Ovary (tissue), 9 donors: ENCODE measurements around the gene STARD4. TPM values are rescaled to one million over a fixed set of nuclear protein-coding genes. Genes with fewer than 3 reads are reported as not detected.

Source experiments
- DNase-seq, 5 donors: peaks; one replicate each; pipeline ENCODE4 v3.0.0-alpha.2; 2019 to 2020
- H3K27ac ChIP-seq, 2 donors: fragments of 200-600 bp; one replicate each; pipeline versions ENCODE4 v1.5.1 to v1.8.0; 2019 to 2022
- H3K27me3 ChIP-seq: fragments of 200-600 bp; one replicate; pipeline ENCODE4 v1.8.0; 2022
- H3K36me3 ChIP-seq: fragments of 200-600 bp; sonication (generic); one replicate; pipeline ENCODE4 v1.5.1; 2019
- H3K4me1 ChIP-seq: one replicate; pipeline ENCODE4 v1.8.1; 2013; ENCODE audit warnings: mild to moderate bottlenecking, moderate library complexity; ENCODE audit not compliant: insufficient read depth
- H3K4me3 ChIP-seq: fragments of 200-600 bp; sonication (generic); one replicate; pipeline ENCODE4 v1.5.1; 2017
- H3K9me3 ChIP-seq, 2 donors: fragments of 200-600 bp in 1 of 2; sonication (generic) in 1 of 2; one replicate each; pipeline versions ENCODE4 v1.5.1 to v1.8.1; 2013 to 2019; ENCODE audit warnings: mild to moderate bottlenecking in 1 of 2, moderate library complexity in 1 of 2
- EP300 ChIP-seq: sonication (generic); formaldehyde crosslinking; IDR thresholded peaks from one replicate; pipeline ENCODE4 v1.6.1; 2017; ENCODE audit warnings: antibody characterized with exemption
- POLR2A ChIP-seq: fragments of 450-650 bp; IDR thresholded peaks from one replicate; pipeline ENCODE4 v1.6.1; 2017; ENCODE audit warnings: antibody characterized with exemption, mild to moderate bottlenecking, moderate library complexity
- WGBS, 3 donors: extraction: QIAGEN DNeasy Blood & Tissue Kit in 1 of 3; methylation state at CpG; one replicate each; pipeline versions ENCODE4 v1.1.5 to v1.1.7; 2013 to 2017; 5-methylcytosine and 5-hydroxymethylcytosine counted together
- intact Hi-C, 4 donors: fragments of 100-400 bp; cut with DNase I; formaldehyde crosslinking; loops; one replicate each; pipeline versions ENCODE4 v1.11.0 to v1.15.1; 2022 to 2023
- polyA plus RNA-seq, 2 donors: library from polyadenylated mRNA; stranded (reverse); fragments of 200-250 nt in 1 of 2; fragments of 350-450 nt in 1 of 2; fragmentation: Illumina TruSeq in 1 of 2; extraction: RNeasy Lipid Tissue Mini Kit (QIAGEN cat#74804) in 1 of 2; gene quantifications; one replicate each; pipeline ENCODE4 v1.2.3, GENCODE V29; 2013 to 2014
- total RNA-seq, 7 donors: library from RNA; depleted of rRNA in 2 of 7; stranded (reverse); fragments of >200 nt in 2 of 7; fragmentation: NEBNext Ultra II Directional in 3 of 7; extraction: Animal tissue kit (Norgen Biotek cat#: 25700) in 3 of 7; gene quantifications; one replicate each; pipeline versions ENCODE4 v1.1.0 to v1.2.4, GENCODE V29; 2016 to 2023
- TF ChIP-seq, protein P1 (sequence below), 3 donors: fragments of 450-650 bp in 2 of 3; fragments of 200-600 bp in 1 of 3; IDR thresholded peaks; one replicate each; pipeline versions ENCODE4 v1.5.1 to v1.8.0; 2016 to 2022; ENCODE audit warnings: antibody characterized with exemption in 3 of 3, mild to moderate bottlenecking in 1 of 3
- donor health status: DM: no; HTN: no; CAD: no; lungs with moderate emphysema.
- donor health status: DM: no; HTN: no; CAD: no.
- donor health status: Bipolar disorder and iron deficiency.
- donor health status: DM: yes; HTN: yes; CAD: no.
- donor health status: DM: no; HTN: no; CAD: no.
- donor health status: DM: yes; HTN: yes; CAD: no.

STARD4 gene
- total and polyA plus RNA-seq, 9 donors = 4.5 to 34.1 (median 7.8) TPM

DNA sequence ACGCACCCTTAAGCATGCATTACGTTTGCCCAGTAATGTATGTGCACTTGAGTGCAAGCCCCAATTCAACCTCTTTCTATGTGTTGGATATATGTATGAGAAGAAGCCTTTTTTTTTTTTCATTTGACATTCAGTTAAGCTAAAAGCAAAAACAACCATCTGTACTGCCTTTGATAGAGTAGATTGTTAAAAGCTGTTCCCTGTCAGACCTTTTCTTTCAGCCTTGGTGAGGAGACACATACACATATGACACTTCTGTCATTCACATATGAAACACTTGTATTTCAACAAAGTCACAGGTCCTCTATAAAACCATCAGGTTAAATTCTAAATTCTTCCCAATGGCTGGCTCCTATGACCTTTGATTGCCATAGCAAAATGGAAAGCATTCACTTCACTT is 40.2 kb upstream of the STARD4 start:
- TF ChIP-seq EP300 (no peak), POLR2A (no peak)
- TF ChIP-seq, protein P1, sequence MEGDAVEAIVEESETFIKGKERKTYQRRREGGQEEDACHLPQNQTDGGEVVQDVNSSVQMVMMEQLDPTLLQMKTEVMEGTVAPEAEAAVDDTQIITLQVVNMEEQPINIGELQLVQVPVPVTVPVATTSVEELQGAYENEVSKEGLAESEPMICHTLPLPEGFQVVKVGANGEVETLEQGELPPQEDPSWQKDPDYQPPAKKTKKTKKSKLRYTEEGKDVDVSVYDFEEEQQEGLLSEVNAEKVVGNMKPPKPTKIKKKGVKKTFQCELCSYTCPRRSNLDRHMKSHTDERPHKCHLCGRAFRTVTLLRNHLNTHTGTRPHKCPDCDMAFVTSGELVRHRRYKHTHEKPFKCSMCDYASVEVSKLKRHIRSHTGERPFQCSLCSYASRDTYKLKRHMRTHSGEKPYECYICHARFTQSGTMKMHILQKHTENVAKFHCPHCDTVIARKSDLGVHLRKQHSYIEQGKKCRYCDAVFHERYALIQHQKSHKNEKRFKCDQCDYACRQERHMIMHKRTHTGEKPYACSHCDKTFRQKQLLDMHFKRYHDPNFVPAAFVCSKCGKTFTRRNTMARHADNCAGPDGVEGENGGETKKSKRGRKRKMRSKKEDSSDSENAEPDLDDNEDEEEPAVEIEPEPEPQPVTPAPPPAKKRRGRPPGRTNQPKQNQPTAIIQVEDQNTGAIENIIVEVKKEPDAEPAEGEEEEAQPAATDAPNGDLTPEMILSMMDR (IDR thresholded peaks at IDR 0.05) = no peak
- no peak for DNase-seq
- Histone ChIP-seq H3K27me3 (no peaks in the 10 kb centered on the region), H3K9me3 (no peaks in the 10 kb centered on the region), H3K36me3 (no peaks in the 10 kb centered on the region), H3K4me3 (no peak overlapping the region), H3K27ac (no peak overlapping the region), H3K4me1 (no peaks in the 10 kb centered on the region)
- intact Hi-C loops = loop anchor here in 2 of 4 donors (5.0 kb wide), 1 partner anchor 595 kb away; no protein-coding TSS in a partner anchor
- WGBS, 3 donors = 87 to 95% (median 88%) methylated on average over 2 of the region's 2 CpGs

DNA sequence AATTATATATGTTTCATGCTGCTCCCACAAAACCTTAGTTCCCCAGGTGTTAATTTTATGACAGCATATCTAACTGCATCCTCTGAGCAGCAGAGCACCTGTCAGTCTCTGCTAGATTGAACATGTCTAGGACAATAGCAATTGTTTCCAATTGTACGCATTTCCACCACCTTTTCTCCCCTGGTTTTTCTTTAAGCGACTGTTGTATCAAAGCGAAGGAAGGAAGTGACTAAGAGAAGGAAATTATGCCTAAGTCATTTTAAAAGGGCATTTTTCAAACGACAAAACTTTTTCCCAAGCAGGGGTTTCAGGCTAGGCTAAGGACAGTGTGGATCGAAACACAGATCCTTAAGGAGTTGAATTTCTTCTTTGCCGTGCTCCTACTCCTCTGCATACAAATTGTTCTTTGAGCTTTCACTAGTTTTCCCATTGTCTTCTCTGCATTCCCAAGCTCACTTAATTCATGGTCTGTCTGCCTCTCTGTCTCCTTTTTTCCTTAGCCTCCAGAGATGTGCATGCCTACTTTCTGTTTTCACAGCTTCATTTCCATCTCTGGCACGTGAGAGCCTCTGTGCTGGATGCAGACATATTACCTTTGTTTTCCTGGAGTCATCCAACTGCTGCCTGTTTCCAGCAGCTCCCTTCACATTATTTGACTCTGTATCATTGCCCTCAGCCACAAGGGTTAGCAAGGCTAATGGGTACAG is 39.4 kb upstream of the STARD4 start:
- Histone ChIP-seq H3K4me1 (no peaks in the 10 kb centered on the region), H3K27me3 (no peaks in the 10 kb centered on the region), H3K9me3 (no peaks in the 10 kb centered on the region), H3K27ac (no peak overlapping the region), H3K36me3 (no peaks in the 10 kb centered on the region), H3K4me3 (no peak overlapping the region)
- 70 to 73% (median 71%) methylated on average over 7 of the region's 7 CpGs for WGBS, 3 donors
- DNase-seq = no peak
- intact Hi-C loops = loop anchor here in 3 of 4 donors (2.0 to 5.0 kb wide), 2 partner anchors 595 to 596 kb away; no protein-coding TSS in a partner anchor
- TF ChIP-seq, protein P1 (IDR thresholded peaks at IDR 0.05) = no peak
- TF ChIP-seq EP300 (no peak), POLR2A (no peak)

DNA sequence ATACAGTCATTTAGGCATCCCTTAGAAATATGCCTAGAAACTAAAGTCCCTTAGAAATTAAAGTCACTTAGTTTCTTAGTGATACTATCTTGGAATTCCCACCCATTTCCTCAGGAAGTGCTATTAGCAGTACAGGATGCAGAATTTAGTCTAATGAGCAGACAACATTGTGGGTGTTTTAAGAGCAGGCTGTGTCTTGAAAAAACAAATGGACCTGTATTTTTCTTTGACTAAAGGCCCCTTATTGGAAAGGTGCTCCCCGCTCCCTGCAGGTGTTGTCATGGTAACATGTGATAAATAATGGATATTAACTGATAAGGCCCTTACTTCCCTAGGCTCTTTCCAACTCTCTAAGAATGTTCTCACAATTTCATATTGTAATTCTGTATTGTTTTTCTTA is 38.8 kb upstream of the STARD4 start:
- H3K27ac ChIP-seq = no peak overlapping the region
- 83 to 97% (median 85%) methylated on average over 1 of the region's 1 CpG for WGBS, 3 donors

DNA sequence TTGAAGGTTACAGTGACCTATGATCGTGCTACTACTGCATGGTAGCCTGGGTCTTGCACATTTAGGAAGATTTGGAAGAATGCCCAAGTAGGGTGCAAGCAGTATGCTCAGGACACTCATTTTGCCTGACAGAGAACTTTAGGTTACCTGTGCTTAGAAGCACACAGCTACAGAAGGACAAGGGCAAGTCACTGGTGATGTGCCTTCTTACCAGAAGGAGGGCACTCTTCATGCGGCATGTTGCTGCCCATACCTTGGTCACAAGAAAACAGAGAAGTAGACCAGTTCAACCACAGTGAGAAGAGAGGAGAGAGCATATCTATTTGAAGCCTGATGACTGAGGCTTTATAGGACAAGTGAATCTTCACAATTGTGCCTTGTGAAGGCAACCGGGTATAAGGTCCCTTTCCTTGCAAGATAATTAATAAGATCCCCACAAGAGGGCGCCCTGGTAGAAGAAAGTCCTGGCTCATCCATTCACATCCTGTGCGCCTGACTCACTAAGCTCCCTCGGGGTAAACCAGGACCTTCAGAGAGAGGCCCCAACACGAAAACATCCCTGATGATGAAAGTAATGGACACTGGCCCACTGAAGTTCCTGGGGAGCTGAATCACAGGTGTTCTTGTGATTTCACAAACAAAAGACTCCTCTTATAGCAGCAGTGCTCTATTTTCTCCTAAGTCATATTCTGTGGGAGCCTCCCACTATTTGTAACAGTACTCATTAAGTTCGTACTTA is 38.1 kb upstream of the STARD4 start:
- TF ChIP-seq POLR2A (no peak), EP300 (no peak)
- TF ChIP-seq, protein P1 (IDR thresholded peaks at IDR 0.05) = peak in 2 of 3 donors; percentile 45 to 50
- intact Hi-C loops = loop anchor here in 3 of 4 donors (2.0 to 5.0 kb wide), 2 partner anchors 596 to 597 kb away; no protein-coding TSS in a partner anchor
- H3K9me3 ChIP-seq = no peaks in the 10 kb centered on the region
- 25 to 28% (median 27%) methylated on average over 8 of the region's 8 CpGs for WGBS, 3 donors
- H3K27ac ChIP-seq = no peak overlapping the region
- H3K27me3 ChIP-seq = no peaks in the 10 kb centered on the region
- DNase-seq = peak; percentile 52 to 84 (median 67)
- no peak overlapping the region for H3K4me3 ChIP-seq
- no peaks in the 10 kb centered on the region for H3K36me3 ChIP-seq
- no peaks in the 10 kb centered on the region for H3K4me1 ChIP-seq

More for the DNA sequence above, 38.8 kb upstream of the STARD4 start:
- no peaks in the 10 kb centered on the region for H3K27me3 ChIP-seq
- no peak for DNase-seq
- H3K9me3 ChIP-seq = no peaks in the 10 kb centered on the region
- intact Hi-C loops = loop anchor here in 3 of 4 donors (2.0 to 5.0 kb wide), 2 partner anchors 596 kb away; no protein-coding TSS in a partner anchor
- H3K4me3 ChIP-seq = no peak overlapping the region
- no peaks in the 10 kb centered on the region for H3K36me3 ChIP-seq
- no peaks in the 10 kb centered on the region for H3K4me1 ChIP-seq
- TF ChIP-seq EP300 = no peak
- no peak for TF ChIP-seq POLR2A
- TF ChIP-seq, protein P1 (IDR thresholded peaks at IDR 0.05) = no peak
